NCI-H345 (cell line): ENCODE measurements around the gene PPP1R1A.

Experiments
- DNase-seq: peaks from one replicate; lab custom pipeline; 2025; lab: John Stamatoyannopoulos, UW

Gene PPP1R1A

DNA sequence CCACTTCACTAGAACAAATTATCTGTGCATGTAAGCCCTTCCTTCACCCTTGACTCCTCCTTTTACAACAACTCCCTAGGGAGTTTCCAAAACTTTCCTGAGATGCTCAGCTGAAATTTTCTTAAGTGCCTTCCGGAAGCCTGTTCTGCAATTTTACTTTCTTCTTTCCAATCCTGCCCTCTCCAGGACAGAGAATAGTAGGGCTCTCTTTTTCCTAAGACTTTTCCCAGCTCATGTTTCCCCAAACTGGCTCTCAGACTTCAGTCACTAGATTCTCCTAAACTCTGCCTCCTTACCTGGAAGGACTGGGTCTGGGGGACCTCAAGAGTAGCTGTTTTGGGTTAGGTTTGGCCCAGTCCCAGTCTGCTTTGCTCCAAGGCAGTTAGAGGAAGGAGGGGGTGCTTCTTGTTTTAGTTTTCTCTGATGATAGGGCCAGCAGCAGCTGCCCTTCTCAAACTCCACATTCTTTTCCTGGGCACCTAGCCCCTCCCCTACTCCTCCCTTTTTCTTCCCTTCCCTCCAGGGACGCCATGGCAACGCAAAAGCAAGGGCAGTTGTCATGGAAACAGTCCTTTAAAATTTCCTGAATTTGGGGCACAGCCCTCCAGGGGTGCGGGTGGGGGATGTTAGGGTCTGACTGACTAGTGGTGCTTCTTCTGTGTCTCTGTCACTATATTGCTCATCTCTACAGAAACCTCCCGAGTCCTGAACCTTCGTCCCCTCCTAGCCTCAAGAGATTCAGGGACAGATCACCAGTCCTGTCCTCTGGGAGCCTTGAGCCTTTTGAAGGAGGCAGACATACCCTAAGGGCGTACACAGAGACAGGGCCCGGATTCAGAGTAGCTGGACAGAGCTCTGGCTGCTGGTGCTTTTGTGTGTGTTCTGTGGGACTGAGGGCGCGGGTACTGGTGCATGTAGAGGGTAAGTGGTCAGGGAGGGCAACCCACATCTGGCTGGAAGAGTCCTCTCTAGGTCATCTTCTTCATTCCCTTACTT lies 17.0 kb downstream of the PPP1R1A start:
- DNase-seq = no peak

DNA sequence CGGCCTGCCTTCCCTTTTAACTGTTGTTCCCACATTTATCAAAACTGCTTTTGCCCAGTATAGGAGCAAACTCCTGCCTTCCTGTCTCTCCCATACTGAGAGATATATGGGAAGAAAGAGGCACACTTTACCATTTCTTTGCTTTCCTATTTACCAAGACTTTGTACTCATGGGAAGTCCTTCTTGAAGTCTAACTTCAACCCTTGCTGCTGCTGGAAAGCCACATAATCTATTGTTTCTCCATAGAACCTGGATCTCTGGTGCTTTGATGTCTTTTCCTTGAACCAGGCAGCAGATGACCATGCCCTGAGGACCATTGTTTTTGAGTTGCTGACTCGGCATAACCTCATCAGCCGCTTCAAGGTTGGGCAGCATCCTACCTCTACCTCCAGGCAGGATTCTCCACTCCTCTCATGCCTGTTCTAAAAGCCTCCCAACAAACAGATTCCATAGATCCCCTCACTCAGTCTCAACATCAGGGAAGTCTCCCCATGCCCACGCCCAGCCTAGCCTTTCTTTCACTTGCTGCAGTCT lies 18.4 kb downstream of the PPP1R1A start:
- DNase-seq = no peak

DNA sequence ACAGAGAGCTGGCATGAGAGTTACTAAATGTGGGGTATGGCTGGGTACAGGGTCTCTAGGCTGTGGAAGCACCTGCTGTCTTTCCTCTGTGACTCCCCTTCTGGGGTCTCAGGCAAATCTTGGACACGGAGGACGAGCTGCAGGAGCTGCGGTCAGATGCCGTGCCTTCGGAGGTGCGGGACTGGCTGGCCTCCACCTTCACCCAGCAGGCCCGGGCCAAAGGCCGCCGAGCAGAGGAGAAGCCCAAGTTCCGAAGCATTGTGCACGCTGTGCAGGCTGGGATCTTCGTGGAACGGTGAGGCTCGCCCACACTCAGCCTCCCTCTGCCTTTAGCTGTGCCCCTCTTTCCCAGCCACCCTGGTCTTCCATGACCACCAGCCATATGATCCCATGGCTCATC lies 19.4 kb downstream of the PPP1R1A start:
- no peak for DNase-seq

DNA sequence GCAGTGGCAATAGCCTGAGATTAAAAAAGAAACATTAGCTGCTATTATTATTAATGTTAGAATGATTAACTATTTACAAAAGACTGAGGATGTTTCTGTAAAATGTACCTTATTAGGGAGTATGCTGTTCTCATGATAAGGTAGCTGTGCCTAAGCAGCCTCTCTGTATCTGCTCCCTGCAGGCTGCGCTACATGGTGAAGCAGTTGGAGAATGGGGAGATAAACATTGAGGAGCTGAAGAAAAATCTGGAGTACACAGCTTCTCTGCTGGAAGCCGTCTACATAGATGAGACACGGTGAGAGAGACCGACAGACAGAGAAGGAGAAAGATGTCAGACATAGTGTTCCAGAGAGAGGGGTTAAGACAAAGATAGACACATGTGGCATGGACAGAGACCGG lies 21.7 kb downstream of the PPP1R1A start:
- DNase-seq = no peak

DNA sequence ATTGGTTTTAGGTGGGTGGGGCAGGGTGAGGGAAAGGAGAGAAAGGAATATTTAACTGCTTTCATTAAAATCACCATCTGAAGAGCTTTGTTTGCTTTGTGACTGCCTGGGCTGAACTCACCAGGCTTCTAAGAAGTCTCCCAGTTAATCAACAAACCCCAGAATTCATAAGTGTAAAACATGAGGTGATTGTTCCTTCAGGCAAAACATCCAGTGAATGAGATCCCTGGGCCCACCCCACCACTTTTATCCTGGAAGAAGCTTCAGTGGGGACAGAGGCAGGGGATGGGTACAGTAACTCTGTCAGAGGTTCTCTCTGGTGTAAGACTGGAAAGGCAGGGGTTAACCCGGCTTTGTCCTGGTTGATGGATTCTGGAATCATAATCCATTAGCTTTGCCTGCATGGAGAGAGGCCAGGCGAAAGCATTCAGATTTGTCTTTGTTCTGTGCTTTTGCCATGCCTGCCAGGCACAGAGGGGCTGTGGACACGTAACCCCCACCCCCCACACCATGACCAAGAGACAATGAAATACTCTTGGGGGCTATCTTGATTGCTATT lies 22.4 kb downstream of the PPP1R1A start:
- no peak for DNase-seq

DNA sequence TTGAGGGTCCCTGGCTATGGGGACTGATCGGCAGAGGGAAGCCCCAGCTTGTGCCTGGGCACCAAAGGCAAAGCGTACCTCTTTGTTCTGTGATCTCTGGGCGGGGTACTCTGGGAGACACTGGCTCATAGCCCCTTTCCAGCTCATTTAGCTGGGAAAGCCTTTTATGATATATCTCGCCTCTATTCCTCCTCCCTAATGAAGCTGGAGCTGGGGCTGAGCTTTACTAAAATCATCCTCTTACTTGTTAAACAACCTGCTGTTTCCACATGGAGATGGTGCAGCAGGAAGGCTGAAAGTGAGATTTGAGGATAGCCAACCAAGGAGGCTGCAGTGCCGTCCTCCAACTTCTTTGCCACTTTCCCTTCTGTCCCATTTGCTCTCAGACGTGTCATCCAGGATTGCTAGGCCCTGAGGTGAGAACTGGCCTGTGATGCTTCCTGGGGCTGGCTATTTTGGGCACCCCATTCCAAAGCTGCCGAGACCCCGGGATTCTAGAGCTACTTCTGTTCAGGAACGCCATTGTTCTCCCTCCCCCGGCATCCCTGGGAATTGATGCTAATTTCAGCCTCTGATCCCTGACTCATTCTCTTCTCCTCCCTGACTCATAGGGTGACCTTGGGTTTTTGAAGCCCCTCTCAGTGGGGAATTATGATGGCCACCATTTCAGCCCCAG lies 23.0 kb downstream of the PPP1R1A start:
- DNase-seq = no peak

DNA sequence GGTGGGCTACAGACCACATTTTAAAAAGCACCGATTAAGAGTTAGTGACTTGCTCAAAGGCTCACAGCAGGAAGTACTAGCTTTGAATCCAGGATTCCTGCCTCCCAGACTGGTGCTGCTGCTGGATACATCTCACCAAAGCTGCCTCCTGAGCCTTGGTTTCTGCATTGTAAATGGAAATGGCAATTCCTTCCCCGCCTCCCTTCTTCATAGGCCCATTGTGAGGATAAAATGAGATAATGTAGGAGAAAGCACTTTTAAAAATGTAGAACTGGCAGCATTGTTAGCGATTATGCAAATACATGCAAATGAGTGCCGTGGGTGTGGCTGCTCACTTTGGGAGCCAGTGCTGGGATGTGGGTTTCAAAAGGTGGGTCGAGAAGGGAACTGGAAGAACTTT lies 23.7 kb downstream of the PPP1R1A start:
- no peak for DNase-seq

DNA sequence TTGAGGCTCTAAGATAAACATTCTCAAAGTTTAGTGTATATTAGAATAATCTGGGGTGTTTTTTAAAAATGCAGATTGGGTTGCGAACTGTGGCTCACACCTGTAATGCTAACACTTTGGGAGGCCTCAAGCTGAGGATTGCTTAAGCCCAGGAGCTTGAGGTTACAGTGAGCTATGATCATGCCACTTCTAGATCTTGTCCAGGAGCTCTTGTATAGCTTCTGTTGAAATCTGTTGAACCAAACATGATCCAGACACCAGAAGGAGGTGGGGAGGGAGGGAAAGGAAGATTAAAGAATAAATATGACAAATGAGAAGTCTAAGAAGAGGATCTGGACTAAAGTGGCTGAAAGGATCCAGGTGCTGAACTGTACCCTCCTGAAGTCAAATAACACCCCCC lies 24.7 kb downstream of the PPP1R1A start:
- DNase-seq = no peak

DNA sequence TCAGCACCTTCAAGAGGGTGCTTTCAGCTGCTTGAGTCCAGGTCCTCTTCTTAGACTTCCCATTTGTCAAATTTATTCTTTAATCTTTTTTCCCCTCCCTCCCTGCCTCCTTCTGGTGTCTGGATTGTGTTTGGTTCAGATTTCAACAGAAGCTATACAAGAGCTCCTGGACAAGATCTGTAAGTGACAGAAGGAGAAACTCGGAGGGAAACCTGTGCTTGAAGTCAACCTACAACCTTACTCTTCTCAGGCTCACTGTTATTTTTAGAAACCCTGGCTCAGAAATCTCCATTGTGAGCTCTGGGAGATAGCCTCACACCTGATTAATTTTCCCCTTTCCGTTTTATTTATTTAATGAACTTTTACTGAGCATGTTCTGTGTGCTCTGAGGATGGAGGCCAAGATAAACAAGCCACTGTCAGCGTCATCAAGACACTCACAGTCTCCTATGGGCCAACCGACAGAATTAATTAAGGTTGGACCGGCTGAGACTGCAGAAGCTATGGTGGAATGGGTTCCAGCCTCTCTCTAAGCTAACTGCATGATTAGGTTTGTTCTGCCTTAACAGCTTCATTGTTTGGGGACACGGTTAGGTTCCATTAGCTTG lies 25.6 kb downstream of the PPP1R1A start:
- no peak for DNase-seq

DNA sequence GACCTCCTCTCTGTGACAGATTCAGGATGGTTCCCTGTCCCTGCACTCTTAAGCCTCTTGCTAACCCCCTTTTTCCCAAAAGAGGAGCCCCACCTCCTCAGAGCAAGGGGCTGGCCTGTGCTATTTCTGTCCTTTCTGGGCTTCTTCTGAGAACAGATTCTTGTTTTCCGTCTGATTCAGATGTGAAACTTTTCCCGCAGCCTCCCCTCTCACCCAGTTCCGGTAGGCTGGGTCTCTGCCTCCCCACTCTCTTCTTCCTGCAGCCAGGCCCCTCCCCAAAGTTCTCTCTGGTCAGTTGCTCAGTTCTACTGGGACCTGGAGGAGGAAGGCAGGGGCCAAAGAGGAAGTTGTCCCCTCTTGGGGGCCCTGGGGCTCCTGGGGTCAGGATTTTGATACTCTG lies 27.3 kb downstream of the PPP1R1A start:
- DNase-seq = no peak

DNA sequence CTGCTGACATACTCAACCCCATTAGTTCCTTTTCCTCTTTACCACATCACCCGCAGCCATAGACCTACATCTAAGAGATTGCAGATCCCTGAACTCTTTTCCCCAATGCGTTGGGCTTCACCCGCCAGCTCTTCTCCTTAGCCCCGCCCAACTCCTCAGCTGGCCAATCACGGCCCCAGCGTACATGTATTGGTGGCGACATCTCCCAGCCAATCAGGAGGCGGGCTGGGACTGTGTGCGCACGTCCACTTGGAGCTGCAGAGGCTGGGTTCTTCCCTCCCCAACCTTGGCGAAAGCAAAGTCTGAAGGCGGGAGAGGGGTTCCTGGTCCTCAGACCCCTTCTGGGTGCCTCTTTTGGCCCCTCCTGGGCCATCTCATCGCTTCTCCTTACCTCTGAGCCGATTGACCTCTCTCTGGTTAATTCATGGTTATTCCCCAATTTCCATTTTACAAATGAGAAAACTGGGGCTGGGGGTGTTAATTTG lies 28.0 kb downstream of the PPP1R1A start:
- DNase-seq = no peak

DNA sequence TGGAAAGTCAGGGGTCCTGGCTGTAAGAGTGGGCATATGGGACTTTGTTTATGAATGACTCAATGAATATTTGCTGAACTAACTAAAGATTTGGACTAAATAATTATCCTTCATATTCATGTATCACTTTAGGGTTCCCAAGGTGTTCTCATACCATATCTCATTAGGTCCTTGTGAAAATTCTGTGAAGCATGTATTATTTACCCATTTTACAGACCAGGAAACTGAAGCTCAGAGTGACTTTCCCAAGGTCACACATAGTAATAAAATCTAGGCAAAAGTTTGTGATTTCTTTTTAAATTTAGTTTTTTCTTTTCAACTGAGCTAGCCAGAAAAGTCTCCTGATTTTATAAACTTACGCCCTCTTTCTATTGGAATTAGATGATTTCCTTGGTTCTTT lies 29.7 kb downstream of the PPP1R1A start:
- DNase-seq = no peak

DNA sequence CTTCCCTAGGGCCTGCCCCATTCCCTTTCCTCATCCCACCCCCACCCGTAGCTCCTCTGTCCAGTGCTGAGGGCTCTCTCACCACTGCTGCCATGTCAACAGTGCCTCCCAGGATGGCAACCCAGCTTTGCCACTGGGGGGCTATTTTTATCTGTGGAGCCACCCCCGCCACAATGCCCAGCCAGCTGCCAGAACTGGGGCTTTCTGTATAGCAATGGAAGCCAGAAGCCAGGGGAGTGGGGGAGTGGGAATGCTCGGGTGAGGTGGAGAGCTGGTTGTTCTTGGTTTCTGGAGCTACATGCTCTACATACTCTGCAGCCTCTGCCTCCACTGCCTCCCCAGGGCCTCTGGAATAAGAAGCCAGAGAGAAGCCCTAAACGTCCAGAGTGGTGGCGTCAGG lies 30.1 kb downstream of the PPP1R1A start:
- no peak for DNase-seq

DNA sequence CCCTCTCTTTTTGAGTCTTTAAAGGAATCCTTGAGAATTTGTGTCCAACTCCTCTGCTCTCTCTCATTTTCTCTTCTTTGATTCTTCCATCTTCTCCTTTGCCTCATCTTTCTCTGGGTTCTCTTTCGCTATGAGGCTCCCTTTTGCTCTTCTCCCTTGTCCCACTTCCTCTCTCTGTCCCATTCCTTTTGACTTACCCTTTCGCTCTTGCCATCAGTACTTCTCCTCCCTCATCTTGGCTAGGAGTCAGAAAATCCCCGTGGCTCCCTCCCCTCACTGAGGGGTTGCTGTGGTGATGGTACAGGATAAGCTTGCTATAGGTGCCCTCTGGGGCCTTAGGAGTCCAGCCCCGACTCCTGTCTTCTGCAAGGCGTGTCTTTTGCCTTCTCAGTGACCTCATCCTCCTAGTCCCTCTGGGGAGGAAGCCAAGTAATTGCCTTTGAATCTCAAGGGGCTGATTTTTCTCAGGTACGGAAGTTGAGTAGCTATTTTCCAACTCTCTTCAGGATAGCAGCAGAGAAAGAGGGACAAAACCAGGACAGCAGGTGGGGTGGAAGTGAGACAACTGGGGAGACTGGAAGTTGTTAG lies 32.7 kb downstream of the PPP1R1A start:
- DNase-seq = no peak

DNA sequence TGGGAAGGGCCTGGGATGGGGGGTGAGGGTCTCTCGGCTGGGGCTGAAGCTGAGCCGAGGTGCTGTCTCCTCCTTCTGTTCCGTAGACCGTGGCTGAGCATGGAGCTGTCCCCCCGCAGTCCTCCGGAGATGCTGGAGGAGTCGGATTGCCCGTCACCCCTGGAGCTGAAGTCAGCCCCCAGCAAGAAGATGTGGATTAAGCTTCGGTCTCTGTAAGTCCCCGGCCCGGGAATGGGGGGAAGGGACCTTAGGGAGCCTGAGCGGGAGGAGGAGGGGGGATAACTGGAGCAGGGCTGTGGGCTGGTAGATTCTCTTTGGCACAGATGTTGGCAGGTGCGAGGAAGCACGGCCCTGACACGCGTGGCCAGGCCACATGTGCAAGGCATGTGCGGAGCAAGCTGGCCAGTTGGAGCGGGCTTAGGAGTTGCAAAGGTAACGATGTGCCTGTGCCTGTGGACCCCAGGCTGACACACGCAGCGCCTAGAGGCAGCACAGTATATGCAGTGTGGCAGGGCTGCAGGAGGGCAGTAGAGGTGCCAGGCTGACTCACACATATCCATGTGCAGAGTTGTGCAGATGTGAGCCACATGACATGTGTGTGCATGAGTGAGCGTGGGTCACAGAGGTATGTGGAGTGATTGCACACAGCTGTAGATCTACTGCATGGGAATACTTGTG lies 38.5 kb downstream of the PPP1R1A start:
- peak; percentile 17 for DNase-seq

DNA sequence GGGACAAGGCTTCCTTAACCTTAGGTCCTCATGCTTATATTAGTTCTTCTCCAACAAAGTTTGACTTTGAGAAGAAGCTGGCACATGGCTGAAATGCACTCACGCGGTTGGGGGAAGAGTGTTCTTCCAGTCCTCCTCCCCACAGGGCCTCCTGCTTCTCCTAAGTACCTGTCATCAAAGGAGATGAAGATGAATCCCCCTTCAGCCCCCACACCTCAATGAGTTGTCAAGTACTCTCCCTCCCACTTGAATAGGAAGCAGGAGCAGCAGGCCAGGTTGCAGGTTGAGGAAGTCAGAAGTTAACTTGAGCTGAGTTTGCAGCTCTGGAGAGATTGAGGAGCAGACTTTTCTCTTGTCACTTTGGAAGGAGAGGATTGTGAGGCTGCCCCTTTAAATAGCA lies 41.9 kb downstream of the PPP1R1A start:
- no peak for DNase-seq

DNA sequence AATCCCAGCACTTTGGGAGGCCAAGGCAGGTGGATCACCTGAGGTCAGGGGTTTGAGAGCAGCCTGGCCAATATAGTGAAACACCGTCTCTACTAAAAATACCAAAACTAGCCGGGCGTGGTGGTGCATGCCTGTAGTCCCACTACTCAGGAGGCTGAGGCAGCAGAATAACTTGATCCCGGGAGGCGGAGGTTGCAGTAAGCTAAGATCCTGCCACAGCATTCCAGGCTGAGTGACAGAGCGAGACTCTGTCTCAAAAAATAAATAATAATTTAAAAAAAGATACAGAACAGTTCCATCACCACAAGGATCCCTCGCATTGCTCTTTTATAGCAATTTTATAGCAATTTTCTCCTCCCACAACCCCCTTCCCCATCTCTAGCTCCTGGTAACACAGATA lies 43.7 kb downstream of the PPP1R1A start:
- DNase-seq = no peak

DNA sequence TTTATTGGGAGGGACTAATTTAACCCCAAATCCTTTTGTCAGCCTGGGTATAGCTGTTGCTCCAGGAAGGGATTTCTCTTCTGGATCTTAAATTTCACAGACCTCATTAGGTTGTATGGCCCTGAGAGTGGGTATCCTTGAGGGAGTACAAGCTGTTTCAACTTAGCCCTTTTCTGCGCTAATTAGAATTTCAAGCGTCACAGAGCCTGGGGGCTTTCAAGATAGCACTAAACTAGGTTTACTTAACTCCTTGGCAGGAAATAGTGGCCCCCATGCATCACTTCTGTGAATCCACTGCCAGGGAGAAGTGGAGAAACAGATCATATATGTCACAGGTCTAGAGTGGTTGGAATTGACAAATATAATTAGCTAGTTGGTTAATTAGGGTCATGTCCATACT lies 44.9 kb downstream of the PPP1R1A start:
- no peak for DNase-seq

DNA sequence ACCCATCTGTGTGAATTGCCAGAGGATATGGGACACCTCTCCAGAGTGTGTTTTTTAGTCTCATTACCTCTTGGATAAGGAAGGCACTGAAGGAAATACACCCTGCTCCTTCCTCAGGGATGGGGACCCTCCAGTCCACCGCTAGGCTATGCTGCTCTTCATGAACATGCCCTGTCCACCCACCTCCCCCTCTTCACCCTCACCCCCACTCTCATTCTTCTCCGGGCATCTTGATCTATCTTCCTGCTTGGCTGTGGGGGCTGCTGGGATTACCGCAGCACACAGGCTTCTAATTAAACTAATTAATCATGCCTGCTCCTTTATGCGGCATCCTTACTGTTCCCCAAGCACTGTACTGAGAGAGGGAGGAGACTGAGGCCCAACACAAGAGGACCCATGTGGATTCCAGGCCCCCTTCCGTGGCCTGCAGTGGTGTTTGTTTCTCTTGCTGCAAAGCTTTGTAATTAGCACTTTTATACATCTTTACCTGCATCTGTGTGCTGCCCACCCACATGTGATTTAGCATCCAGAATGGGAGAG lies 46.6 kb downstream of the PPP1R1A start:
- DNase-seq = no peak

DNA sequence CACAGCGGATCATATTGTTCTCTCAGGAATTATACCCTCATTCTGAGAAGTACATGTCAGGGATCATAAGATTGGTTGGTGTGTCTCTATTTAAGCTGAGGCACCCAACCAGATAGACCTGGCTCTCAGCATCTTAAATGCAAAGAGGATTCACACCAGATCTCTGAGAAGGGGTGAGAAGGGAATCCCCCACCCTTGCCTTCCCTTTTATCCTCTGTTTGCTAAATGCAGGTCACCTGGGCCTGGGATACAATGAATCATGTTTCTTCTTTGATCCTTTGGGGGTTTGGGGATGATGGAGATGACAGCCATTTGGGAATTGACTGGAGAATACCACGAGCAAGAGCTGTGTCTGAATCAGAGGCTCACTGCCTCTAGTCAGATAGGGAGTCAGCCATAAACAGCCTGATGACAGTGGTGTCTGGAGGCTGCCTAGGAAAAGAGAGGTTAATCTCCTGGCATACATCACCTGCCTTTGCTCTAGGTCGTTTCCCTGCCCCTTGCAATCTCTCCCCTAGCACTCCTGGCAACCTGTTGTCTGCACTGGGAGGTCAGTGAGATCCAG lies 50.2 kb downstream of the PPP1R1A start:
- no peak for DNase-seq

DNA sequence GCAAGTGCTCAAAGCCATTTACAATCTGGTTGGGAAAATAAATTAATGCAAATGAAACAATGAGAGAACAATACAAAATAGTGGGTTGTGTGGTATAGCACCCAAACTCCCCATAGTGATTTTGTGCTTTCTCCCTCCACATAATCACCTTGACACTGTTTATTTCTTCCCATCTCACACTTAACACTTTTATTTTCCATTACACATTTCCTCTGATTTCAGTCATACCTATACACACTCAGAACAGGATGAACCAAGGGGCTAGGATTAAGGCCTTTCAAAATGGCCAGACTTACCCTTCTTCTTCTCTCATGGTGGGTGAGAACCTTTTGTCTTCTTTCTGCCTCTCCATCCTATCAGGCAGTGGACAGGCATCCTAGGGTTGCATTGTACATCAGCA lies 53.0 kb downstream of the PPP1R1A start:
- DNase-seq = no peak
